ENCODE data around the gene SORCS3.

Gene SORCS3

DNA sequence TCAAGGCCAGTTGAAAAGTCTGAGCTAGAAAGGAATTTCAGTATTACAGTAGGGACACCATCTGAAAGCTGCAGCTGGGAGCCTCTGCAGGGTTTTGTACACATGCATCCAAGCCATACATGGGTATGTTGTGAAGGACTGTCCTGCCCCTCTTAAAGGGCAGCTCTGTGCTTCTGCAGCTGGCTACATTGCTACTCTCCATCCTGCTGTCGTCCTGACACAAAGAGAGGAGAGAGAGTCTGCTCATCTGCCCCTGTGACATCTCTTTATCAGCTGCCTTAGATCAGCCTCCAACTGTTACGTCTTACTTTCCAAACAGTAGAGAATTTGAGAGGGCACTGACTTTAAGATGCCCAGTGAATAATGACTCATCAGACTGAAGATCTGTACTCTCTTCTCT lies 602.7 kb downstream of the SORCS3 start:
- Histone ChIP-seq H3K36me3 (replicated peaks; ENCODE audit: insufficient read depth, low read length) (no peaks in the 10 kb centered on the region), H3K9ac (ENCODE audit: low read length) (no peak overlapping the region), H3F3A (ENCODE audit: insufficient read depth, low read length) (no peaks in the 10 kb centered on the region), H3K4me1 (ENCODE audit: low read length) (no peaks in the 10 kb centered on the region), H3K4me3 (ENCODE audit: low read length) (no peak overlapping the region), H3K79me2 (ENCODE audit: low read length) (no peaks in the 10 kb centered on the region), H3K27ac (ENCODE audit: low read length) (no peak overlapping the region), H3K27me3 (replicated peaks; ENCODE audit: insufficient read depth, low read length) (no peaks in the 10 kb centered on the region), H3K4me2 (ENCODE audit: low read depth, low read length) (no peak overlapping the region), H2AFZ (ENCODE audit: low read length) (no peak overlapping the region), H3K9me2 (replicated peaks; ENCODE audit: insufficient read depth, low read length) (no peaks in the 10 kb centered on the region), H3K9me3 (replicated peaks; ENCODE audit: insufficient read depth, low read length) (no peaks in the 10 kb centered on the region), H4K20me1 (ENCODE audit: insufficient read depth, low read length) (no peaks in the 10 kb centered on the region)
- TF ChIP-seq, protein P1, sequence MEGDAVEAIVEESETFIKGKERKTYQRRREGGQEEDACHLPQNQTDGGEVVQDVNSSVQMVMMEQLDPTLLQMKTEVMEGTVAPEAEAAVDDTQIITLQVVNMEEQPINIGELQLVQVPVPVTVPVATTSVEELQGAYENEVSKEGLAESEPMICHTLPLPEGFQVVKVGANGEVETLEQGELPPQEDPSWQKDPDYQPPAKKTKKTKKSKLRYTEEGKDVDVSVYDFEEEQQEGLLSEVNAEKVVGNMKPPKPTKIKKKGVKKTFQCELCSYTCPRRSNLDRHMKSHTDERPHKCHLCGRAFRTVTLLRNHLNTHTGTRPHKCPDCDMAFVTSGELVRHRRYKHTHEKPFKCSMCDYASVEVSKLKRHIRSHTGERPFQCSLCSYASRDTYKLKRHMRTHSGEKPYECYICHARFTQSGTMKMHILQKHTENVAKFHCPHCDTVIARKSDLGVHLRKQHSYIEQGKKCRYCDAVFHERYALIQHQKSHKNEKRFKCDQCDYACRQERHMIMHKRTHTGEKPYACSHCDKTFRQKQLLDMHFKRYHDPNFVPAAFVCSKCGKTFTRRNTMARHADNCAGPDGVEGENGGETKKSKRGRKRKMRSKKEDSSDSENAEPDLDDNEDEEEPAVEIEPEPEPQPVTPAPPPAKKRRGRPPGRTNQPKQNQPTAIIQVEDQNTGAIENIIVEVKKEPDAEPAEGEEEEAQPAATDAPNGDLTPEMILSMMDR (IDR thresholded peaks at IDR 0.05; ENCODE audit: low read length) = no peak
- DNase-seq = no peak

DNA sequence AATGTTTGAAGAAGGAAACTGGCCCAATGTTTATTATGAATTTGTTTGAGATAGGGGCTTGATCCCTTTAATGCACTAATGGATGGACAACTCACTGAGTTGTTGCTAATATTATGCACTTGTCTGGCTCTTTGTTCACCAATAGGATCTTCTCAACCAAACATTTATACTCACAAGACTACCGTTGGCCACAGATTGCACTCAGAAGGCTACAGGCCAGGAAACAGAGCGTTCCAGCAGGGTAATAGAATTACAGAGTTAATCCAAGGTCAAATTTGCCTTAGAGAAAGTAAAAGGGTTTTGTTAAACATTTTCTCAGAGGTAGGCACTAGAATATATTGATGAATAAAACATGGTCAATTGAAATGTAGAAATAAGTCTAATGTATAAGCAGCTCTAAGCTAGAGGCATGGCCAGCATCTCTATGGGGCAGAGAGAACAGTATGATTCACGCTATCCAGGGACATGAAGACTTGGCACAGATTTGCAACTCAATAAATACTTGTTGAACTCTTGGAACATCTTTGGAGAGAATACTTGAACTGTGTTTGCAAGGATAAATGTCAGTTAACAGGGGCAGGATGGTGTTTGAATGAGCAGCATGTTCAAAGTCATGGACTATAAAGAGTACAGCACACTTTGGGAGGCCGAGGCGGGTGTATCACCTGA lies 606.9 kb downstream of the SORCS3 start:
- H3K4me2 ChIP-seq (ENCODE audit: low read depth, low read length) = no peak overlapping the region
- no peaks in the 10 kb centered on the region for H3F3A ChIP-seq (ENCODE audit: insufficient read depth, low read length)
- no peak overlapping the region for H2AFZ ChIP-seq (ENCODE audit: low read length)
- no peaks in the 10 kb centered on the region for H3K36me3 ChIP-seq (replicated peaks; ENCODE audit: insufficient read depth, low read length)
- no peaks in the 10 kb centered on the region for H3K9me3 ChIP-seq (replicated peaks; ENCODE audit: insufficient read depth, low read length)
- no peak overlapping the region for H3K9ac ChIP-seq (ENCODE audit: low read length)
- H3K27ac ChIP-seq (ENCODE audit: low read length) = no peak overlapping the region
- no peaks in the 10 kb centered on the region for H3K79me2 ChIP-seq (ENCODE audit: low read length)
- H4K20me1 ChIP-seq (ENCODE audit: insufficient read depth, low read length) = no peaks in the 10 kb centered on the region
- no peaks in the 10 kb centered on the region for H3K9me2 ChIP-seq (replicated peaks; ENCODE audit: insufficient read depth, low read length)
- TF ChIP-seq EZH2 (optimal IDR thresholded peaks at IDR 0.05; ENCODE audit: low read depth, low read length) (no peak), EZH2phosphoT487 (IDR thresholded peaks at IDR 0.05; ENCODE audit: low read length) (no peak)
- TF ChIP-seq, protein P1 (IDR thresholded peaks at IDR 0.05; ENCODE audit: low read length) = no peak
- no peak overlapping the region for H3K4me3 ChIP-seq (ENCODE audit: low read length)
- no peaks in the 10 kb centered on the region for H3K4me1 ChIP-seq (ENCODE audit: low read length)
- H3K27me3 ChIP-seq (replicated peaks; ENCODE audit: insufficient read depth, low read length) = no peaks in the 10 kb centered on the region
- DNase-seq = no peak

DNA sequence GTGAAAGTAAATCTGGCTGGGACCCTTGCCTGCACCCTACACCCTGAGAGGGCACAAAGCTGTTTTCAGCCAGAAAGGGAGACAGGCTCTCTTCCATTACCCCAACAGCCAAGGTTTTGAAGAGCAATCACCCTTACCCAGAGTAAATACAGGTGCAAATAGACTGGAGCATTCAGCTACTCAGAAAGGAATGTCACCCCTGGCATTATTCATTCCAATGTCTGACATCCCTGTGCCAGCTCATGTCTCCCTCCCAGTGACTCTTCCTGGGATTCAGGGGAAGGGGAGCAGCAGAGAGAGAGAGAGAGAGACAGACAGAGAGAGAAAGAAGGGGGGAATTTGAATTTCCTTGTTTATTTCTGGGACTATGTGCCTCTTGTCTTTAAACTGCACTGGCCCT lies 611.8 kb downstream of the SORCS3 start:
- Histone ChIP-seq H3K9me2 (replicated peaks; ENCODE audit: insufficient read depth, low read length) (no peaks in the 10 kb centered on the region), H3K4me1 (ENCODE audit: low read length) (no peaks in the 10 kb centered on the region), H3K9ac (ENCODE audit: low read length) (no peak overlapping the region), H3K4me2 (ENCODE audit: low read depth, low read length) (no peak overlapping the region), H3K4me3 (ENCODE audit: low read length) (no peak overlapping the region), H3K36me3 (replicated peaks; ENCODE audit: insufficient read depth, low read length) (no peaks in the 10 kb centered on the region), H2AFZ (ENCODE audit: low read length) (no peak overlapping the region), H3K27ac (ENCODE audit: low read length) (no peak overlapping the region), H4K20me1 (ENCODE audit: insufficient read depth, low read length) (no peaks in the 10 kb centered on the region), H3K9me3 (replicated peaks; ENCODE audit: insufficient read depth, low read length) (no peaks in the 10 kb centered on the region), H3F3A (ENCODE audit: insufficient read depth, low read length) (no peaks in the 10 kb centered on the region), H3K79me2 (ENCODE audit: low read length) (no peaks in the 10 kb centered on the region), H3K27me3 (replicated peaks; ENCODE audit: insufficient read depth, low read length) (no peaks in the 10 kb centered on the region)
- DNase-seq = no peak
- TF ChIP-seq EZH2 (optimal IDR thresholded peaks at IDR 0.05; ENCODE audit: low read depth, low read length) (no peak), EZH2phosphoT487 (IDR thresholded peaks at IDR 0.05; ENCODE audit: low read length) (no peak)
- TF ChIP-seq, protein P1 (IDR thresholded peaks at IDR 0.05; ENCODE audit: low read length) = no peak

All from MM.1S (cell line).